Hepatocyte (in vitro differentiated cells): Measurements from ENCODE around the gene MAP3K6. TPM values are rescaled to one million over a fixed set of nuclear protein-coding genes. Genes with fewer than 3 reads are reported as not detected.

Source experiments
- DNase-seq: peaks from one replicate; pipeline ENCODE4 v3.0.0-alpha.2; 2016; ENCODE audit warnings: low spot score
- H2AFZ ChIP-seq: fragments of 200-600 bp; sonication (generic); 2 replicates; pipeline ENCODE4 v1.6.0; 2016; ENCODE audit warnings: antibody characterized with exemption, mild to moderate bottlenecking
- H3K27ac ChIP-seq: fragments of 200-600 bp; sonication (generic); 2 replicates; pipeline ENCODE4 v1.5.1; 2016; ENCODE audit warnings: mild to moderate bottlenecking
- H3K27me3 ChIP-seq: fragments of 200-600 bp; sonication (generic); 2 replicates; pipeline ENCODE4 v1.6.1; 2016
- H3K36me3 ChIP-seq: fragments of 200-600 bp; sonication (generic); replicated peaks from 2 replicates; pipeline ENCODE4 v1.5.1; 2016; ENCODE audit warnings: low read depth; ENCODE audit not compliant: insufficient read depth
- H3K4me1 ChIP-seq: fragments of 200-600 bp; sonication (generic); 2 replicates; pipeline ENCODE4 v1.5.1; 2016; ENCODE audit warnings: mild to moderate bottlenecking, moderate library complexity; ENCODE audit not compliant: insufficient read depth
- H3K4me2 ChIP-seq: fragments of 200-600 bp; sonication (generic); 2 replicates; pipeline ENCODE4 v1.6.0; 2016
- H3K4me3 ChIP-seq: fragments of 200-600 bp; sonication (generic); 2 replicates; pipeline ENCODE4 v1.5.1; 2016; ENCODE audit warnings: mild to moderate bottlenecking
- H3K79me2 ChIP-seq: fragments of 200-600 bp; sonication (generic); 2 replicates; pipeline ENCODE4 v1.6.0; 2017; ENCODE audit warnings: mild to moderate bottlenecking
- H3K9me2 ChIP-seq: fragments of 200-600 bp; sonication (generic); replicated peaks from 2 replicates; pipeline ENCODE4 v1.6.0; 2017; ENCODE audit warnings: mild to moderate bottlenecking; ENCODE audit not compliant: insufficient read depth
- H3K9me3 ChIP-seq: fragments of 200-600 bp; sonication (generic); 2 replicates; pipeline ENCODE4 v1.5.1; 2016; ENCODE audit warnings: low read depth, mild to moderate bottlenecking
- H4K20me1 ChIP-seq: fragments of 200-600 bp; sonication (generic); 2 replicates; pipeline ENCODE4 v1.6.0; 2016; ENCODE audit warnings: mild to moderate bottlenecking; ENCODE audit not compliant: insufficient read depth, poor library complexity, severe bottlenecking
- CTCF ChIP-seq: fragments of 200-600 bp; sonication (generic); IDR thresholded peaks from 2 replicates; pipeline ENCODE4 v1.5.1; 2016; ENCODE audit warnings: antibody characterized with exemption, mild to moderate bottlenecking; ENCODE audit not compliant: poor library complexity
- EZH2 ChIP-seq: fragments of 200-600 bp; sonication (generic); IDR thresholded peaks from 2 replicates; pipeline ENCODE4 v1.6.1; 2016; ENCODE audit warnings: antibody characterized with exemption, mild to moderate bottlenecking, borderline replicate concordance
- EZH2phosphoT487 ChIP-seq: fragments of 200-600 bp; sonication (generic); IDR thresholded peaks from one replicate; pipeline ENCODE4 v1.6.1; 2018; ENCODE audit warnings: antibody characterized with exemption, mild to moderate bottlenecking, low read depth, moderate library complexity; ENCODE audit not compliant: unreplicated experiment, severe bottlenecking
- WGBS: methylation state at CpG from one replicate; pipeline ENCODE4 v1.1.6; 2016; ENCODE audit warnings: low lambda C conversion rate; ENCODE audit errors: missing lambda C conversion rate; 5-methylcytosine and 5-hydroxymethylcytosine counted together
- polyA plus RNA-seq: library from polyadenylated mRNA; unstranded; fragments of >200 nt; fragmentation: Nextera tagmentation; extraction: Ambion mirVana; gene quantifications from 2 replicates; pipeline ENCODE4 v1.2.1, GENCODE V29; 2016
- total RNA-seq: library from RNA; depleted of rRNA; stranded (reverse); fragments of >200 nt; gene quantifications from 2 replicates; pipeline ENCODE4 v1.2.3, GENCODE V29; 2014

Gene MAP3K6
- total and polyA plus RNA-seq, 2 experiments from 2014 or later, result 6.3 to 20.4 TPM

DNA sequence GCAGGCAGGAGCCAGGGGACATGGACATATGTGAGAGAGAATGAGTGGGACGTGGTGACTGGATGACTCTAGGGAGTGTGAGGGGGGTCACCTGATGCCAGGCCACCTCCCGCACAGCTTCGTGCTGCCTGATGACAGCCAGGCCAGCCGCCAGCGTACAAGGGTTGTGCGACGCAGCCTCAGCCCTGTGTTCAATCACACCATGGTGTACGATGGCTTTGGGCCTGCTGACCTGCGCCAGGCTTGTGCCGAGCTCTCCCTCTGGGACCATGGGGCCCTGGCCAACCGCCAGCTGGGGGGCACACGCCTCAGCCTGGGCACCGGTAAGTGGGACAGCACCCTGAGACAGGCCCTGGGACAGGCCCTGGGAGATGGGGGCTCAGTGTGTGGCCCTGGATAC, 13.6 kb downstream of the MAP3K6 start:
- TF ChIP-seq CTCF (no peak), EZH2 (no peak), EZH2phosphoT487 (no peak)
- Histone ChIP-seq H3K9me3 (no peaks in the 10 kb centered on the region), H3K4me2 (no peak overlapping the region), H3K27ac (no peak overlapping the region), H3K4me1 (peaks cover 29% of the 10 kb centered on the region), H2AFZ (no peak overlapping the region), H4K20me1 (no peaks in the 10 kb centered on the region), H3K4me3 (no peak overlapping the region), H3K27me3 (no peaks in the 10 kb centered on the region), H3K36me3 (no peaks in the 10 kb centered on the region), H3K79me2 (no peaks in the 10 kb centered on the region), H3K9me2 (no peaks in the 10 kb centered on the region)
- DNase-seq, result no peak
- WGBS, result 97% methylated on average over 13 of the region's 13 CpGs

- H3K9me2 ChIP-seq, result no peaks in the 10 kb centered on the region
- H2AFZ ChIP-seq, result peak overlapping the region; percentile 71
- peaks cover 29% of the 10 kb centered on the region for H3K4me1 ChIP-seq
- no peaks in the 10 kb centered on the region for H3K27me3 ChIP-seq
- no peak overlapping the region for H3K4me3 ChIP-seq
- TF ChIP-seq EZH2 (no peak), CTCF (no peak)
- no peaks in the 10 kb centered on the region for H3K79me2 ChIP-seq
- H4K20me1 ChIP-seq, result no peaks in the 10 kb centered on the region
- H3K27ac ChIP-seq, result no peak overlapping the region
- no peaks in the 10 kb centered on the region for H3K36me3 ChIP-seq
- DNase-seq, result no peak
- peak overlapping the region; percentile 97 for H3K4me2 ChIP-seq
- no peaks in the 10 kb centered on the region for H3K9me3 ChIP-seq
- 23% methylated on average over 8 of the region's 8 CpGs for WGBS
Observed at GRCh38 chr1:27351541-27352107, 15.1 kb downstream of the MAP3K6 start.

- Histone ChIP-seq H4K20me1 (no peaks in the 10 kb centered on the region), H3K4me2 (peak overlapping the region; percentile 97), H3K79me2 (no peaks in the 10 kb centered on the region), H3K9me3 (no peaks in the 10 kb centered on the region), H3K36me3 (no peaks in the 10 kb centered on the region), H3K4me1 (peaks cover 29% of the 10 kb centered on the region), H3K9me2 (no peaks in the 10 kb centered on the region), H2AFZ (peak overlapping the region; percentile 81), H3K4me3 (no peak overlapping the region), H3K27ac (no peak overlapping the region), H3K27me3 (no peaks in the 10 kb centered on the region)
- DNase-seq, result peak; percentile 79
- 17% methylated on average over 52 of the region's 62 CpGs for WGBS
- TF ChIP-seq CTCF (peak; percentile 22), EZH2phosphoT487 (no peak), EZH2 (no peak)
Observed at GRCh38 chr1:27350663-27351540, 15.9 kb downstream of the MAP3K6 start.
